GM19468 (cell line): ENCODE data around the gene PLCB1.
"Not testable (repeated sequence)": the region's sequence is repeated elsewhere in the genome, so short reads cannot be mapped to it uniquely, and the experiment has no call there.

Source experiments
- ATAC-seq: cut with Tn5 transposase; IDR thresholded peaks from one replicate; pipeline ENCODE4 v1.9.1; 2021; ENCODE audit warnings: mild to moderate bottlenecking, moderate library complexity, moderate number of reproducible peaks; ENCODE audit not compliant: unreplicated experiment; ENCODE audit errors: extremely low read depth

The PLCB1 gene

GRCh38 chr20:8424010-8424409 is 291.9 kb downstream of the PLCB1 start:
- ATAC-seq, result no peak

GRCh38 chr20:8425016-8425415 is 292.9 kb downstream of the PLCB1 start:
- ATAC-seq, result no peak

DNA sequence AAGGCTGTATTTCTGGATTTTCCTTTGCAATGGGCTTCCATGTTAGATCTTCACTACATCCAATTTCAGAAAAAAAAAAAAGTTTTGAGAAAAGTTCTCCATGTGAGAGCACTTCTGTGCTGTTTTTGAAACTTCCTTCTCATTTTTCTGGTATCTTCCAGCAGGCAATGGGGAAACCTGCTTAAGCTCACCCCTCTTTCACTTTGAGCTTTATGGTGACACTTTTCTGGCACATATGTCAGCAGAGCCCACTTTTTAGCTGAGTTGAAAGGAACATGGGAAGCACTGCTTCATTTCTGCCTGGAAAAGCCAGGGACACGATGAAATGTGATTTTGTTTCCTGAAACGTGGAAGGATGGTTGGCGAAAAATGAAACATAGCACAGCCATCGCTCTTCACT is 293.7 kb downstream of the PLCB1 start:
- ATAC-seq, result no peak

GRCh38 chr20:8427419-8428040 is 295.5 kb downstream of the PLCB1 start:
- ATAC-seq, result no peak

- no peak for ATAC-seq
These were observed 296.9 kb downstream of the PLCB1 start for GRCh38 chr20:8428988-8429387.

- ATAC-seq, result no peak
These were observed 299.7 kb downstream of the PLCB1 start for GRCh38 chr20:8431538-8432434.

DNA sequence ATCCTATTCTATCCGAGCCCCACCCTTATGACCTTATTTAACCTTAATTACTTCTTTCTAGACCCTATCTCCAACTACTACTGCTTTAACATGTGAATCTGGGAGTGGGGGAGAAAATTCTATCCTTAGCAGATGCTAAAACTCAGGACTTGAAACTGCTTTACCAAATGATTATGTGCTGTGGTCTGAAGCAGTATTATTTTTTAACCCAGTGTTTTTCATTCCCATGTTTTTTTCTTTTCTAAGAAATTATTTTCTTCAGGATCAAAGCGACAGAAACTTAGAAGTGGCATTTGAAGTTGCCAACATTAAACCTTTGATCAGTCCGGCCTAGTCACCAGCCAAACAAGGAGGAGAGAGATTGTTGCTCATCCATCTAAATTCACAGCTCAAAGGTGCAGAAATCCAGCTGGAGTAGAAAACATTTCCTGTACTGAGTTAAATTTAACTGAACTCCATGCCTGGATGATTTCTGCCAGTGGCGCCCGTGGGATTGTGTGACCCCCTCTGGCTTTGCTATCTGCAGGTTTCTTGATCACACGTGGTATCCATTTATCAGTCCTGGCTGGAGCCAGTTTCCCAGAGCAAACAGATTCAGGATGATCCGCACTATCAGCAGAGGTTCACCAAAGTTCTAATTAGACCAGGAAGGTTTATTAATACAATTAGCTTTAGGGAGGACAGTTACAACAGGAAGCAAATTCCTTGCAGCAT is 300.5 kb downstream of the PLCB1 start:
- no peak for ATAC-seq

GRCh38 chr20:8433291-8433690 is 301.2 kb downstream of the PLCB1 start:
- ATAC-seq, result no peak

GRCh38 chr20:8434326-8434876 is 302.3 kb downstream of the PLCB1 start:
- ATAC-seq, result no peak

DNA sequence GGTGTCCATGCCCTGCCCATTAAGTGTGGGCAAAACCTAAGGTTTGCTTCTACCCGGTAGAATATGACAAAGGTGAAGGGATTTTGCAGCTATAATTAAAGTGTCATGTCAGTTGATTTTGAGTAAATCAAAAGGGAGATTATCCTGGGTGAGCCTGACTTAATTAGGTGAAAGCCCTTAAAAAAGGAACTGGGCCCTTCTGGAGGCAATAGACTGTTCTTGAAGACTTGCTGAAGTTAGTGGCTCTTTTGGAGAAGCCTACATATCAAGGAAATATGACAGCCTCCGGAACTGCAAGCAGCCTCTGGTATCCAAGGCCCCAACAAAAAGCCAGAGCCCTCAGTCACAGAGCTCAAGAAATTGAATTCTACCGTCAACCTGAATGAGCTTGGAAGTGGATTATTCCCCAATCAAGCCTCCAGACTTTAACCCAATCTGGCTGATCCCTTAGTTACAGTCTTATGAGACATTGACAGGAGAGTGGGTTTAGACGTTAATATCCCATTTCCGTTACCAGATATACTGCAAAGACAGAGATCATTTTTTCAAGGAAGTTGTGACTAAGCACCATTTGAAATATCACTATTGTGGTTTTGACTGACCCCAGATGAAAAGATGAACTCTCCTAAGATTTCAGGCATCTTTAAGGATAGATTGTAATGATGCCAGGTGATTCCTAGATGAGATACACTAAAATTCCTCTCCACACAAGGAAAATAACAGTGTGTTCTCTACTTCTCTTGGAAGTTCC is 303.4 kb downstream of the PLCB1 start:
- ATAC-seq, result no peak

- ATAC-seq, result not testable (repeated sequence)
These were observed 304.9 kb downstream of the PLCB1 start for GRCh38 chr20:8436938-8437337.

GRCh38 chr20:8438748-8439147 is 306.7 kb downstream of the PLCB1 start:
- no peak for ATAC-seq

DNA sequence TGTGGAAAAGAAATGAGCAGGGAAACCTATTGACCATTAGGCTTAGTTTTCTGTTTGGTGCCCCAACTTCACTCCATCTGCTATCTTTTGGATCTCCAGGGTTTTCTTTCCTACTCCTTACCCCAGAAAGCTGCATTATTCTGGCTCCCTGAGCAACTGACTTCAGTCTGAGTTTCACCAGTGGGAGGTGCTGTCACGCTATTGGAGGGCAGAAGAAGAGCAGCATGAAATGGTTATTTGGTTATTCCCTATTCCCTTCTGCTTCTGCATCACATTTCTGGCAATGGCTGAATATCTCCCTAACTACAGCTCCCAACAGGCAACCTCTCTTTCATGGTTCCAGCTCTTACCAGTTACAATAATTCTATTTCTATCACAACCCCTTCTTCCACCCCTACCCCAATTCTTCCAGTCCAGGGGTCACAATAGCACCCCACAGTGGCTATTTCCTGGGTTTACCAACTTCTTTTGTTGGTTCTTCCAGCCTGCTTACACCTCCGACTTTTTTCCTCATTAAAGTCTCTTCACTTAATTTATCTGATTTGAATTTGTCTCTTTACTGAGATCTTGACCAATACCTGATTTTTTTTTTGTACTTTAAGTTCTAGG is 311.5 kb downstream of the PLCB1 start:
- no peak for ATAC-seq

DNA sequence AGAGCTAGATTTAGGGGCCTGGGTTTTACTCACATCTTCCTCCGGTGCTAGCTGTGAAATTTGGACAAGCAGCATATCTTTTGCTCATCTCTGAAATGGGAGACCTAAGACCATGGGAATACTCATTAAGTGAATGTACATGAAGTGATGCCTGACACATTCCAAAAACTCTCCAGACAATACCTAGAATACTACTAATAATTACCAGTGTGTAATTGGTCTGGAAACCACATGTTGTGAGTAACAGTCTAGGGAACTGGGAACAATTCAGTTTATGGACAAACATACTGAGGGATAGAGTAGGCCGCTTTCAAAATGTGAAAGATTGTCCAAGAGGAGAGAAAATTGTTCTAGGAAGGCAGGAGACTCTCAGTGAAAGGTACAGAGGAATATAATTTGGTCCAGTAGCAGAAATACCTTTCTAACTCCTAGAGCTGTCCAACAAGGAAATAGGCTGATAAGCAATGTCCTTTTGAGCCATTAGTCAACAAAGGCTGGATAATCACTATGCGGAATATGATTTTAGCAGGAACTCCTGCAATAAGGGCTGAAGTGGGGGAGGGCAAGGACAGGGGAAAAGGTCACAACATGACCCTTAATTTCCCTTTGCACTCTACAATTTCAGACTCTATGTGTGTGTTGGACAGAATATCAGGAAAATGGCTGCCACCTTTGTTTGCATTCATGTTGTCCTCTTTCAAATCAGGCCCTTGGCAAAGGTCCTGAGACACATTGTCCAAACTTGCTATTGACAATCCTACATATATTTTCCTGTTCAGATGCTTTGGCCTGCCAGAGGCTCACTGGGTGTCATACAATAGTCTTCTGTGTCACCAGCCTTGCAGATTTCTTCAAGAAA is 315.4 kb downstream of the PLCB1 start:
- ATAC-seq, result no peak

DNA sequence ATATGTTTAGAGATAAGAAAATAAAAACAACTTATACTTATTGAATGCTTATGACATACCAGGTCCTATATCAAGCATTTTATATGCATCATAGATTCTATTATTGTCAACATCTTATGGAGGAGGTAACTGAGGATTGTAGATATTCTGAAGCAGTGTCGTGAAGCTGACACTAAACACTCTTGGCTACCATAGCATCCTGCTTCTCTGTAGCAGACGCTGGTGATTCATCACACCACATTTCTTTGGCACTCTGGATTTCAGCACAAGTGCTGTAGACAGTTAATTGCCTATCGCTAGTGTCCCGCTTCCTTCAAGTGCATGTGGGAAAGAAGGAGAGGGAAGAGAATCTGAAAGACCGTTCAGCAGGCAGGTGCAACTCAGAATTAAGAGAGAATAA is 317.1 kb downstream of the PLCB1 start:
- ATAC-seq, result no peak

GRCh38 chr20:8454137-8454712 is 322.2 kb downstream of the PLCB1 start:
- no peak for ATAC-seq

DNA sequence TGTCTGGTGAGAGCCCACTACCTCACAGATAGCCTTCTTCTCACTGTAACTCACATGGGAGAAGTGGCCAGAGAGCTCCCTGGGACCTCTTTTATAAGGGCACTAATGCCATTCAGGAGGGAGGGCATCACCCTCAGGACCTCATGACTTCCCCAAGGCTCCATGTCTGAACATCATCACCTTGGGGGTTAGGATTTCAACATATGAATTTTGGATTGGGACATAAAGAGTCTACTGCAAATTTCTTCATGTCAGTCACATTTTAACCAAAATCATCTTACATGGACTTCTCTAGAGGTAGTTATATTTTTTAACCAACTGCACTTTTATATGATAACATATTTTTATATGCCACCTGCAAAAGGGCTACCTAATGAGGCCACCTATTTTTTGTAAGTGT is 324.7 kb downstream of the PLCB1 start:
- ATAC-seq, result no peak

- ATAC-seq, result no peak
These were observed 325.9 kb downstream of the PLCB1 start for GRCh38 chr20:8457978-8458377.
